SIG-M5 (cell line): ENCODE data around the gene KCTD16.

Experiments used
- DNase-seq: peaks from one replicate; lab custom pipeline; 2025; lab: John Stamatoyannopoulos, UW

Gene KCTD16

GRCh38 chr5:144463481-144464223 is 293.0 kb downstream of the KCTD16 start:
- no peak for DNase-seq

- DNase-seq = no peak
Observed at GRCh38 chr5:144464306-144464705, 293.6 kb downstream of the KCTD16 start.

GRCh38 chr5:144465441-144465840 is 294.8 kb downstream of the KCTD16 start:
- DNase-seq = no peak

GRCh38 chr5:144467792-144468191 is 297.1 kb downstream of the KCTD16 start:
- no peak for DNase-seq

GRCh38 chr5:144468571-144468970 is 297.9 kb downstream of the KCTD16 start:
- DNase-seq = no peak

- DNase-seq = no peak
Observed at GRCh38 chr5:144469106-144469505, 298.4 kb downstream of the KCTD16 start.

GRCh38 chr5:144472221-144472620 is 301.5 kb downstream of the KCTD16 start:
- no peak for DNase-seq

- no peak for DNase-seq
Observed at GRCh38 chr5:144473650-144474049, 303.0 kb downstream of the KCTD16 start.

- DNase-seq = no peak
Observed at GRCh38 chr5:144478565-144478964, 307.9 kb downstream of the KCTD16 start.

- no peak for DNase-seq
Observed at GRCh38 chr5:144481861-144482260, 311.2 kb downstream of the KCTD16 start.

GRCh38 chr5:144484124-144484897 is 313.6 kb downstream of the KCTD16 start:
- no peak for DNase-seq

GRCh38 chr5:144485540-144485939 is 314.9 kb downstream of the KCTD16 start:
- no peak for DNase-seq

GRCh38 chr5:144487207-144487606 is 316.5 kb downstream of the KCTD16 start:
- no peak for DNase-seq

- no peak for DNase-seq
Observed at GRCh38 chr5:144487761-144488160, 317.1 kb downstream of the KCTD16 start.

- DNase-seq = no peak
Observed at GRCh38 chr5:144503123-144503522, 332.4 kb downstream of the KCTD16 start.

GRCh38 chr5:144504929-144505577 is 334.4 kb downstream of the KCTD16 start:
- no peak for DNase-seq

GRCh38 chr5:144510845-144511579 is 340.3 kb downstream of the KCTD16 start:
- DNase-seq = no peak

- DNase-seq = no peak
Observed at GRCh38 chr5:144511580-144512072, 341.0 kb downstream of the KCTD16 start.

- DNase-seq = no peak
Observed at GRCh38 chr5:144522698-144523097, 352.0 kb downstream of the KCTD16 start.

- no peak for DNase-seq
Observed at GRCh38 chr5:144525000-144525399, 354.3 kb downstream of the KCTD16 start.

GRCh38 chr5:144531188-144531587 is 360.5 kb downstream of the KCTD16 start:
- DNase-seq = no peak
